HepG2 (cell line): ENCODE data around the gene IGF2BP3. TPM values are rescaled to one million over a fixed set of nuclear protein-coding genes. Genes with fewer than 3 reads are reported as not detected.

Source experiments
- AKAP8 ChIP-seq: sonication (generic); formaldehyde crosslinking; IDR thresholded peaks from 2 replicates; pipeline ENCODE4 v1.5.1; 2020; ENCODE audit warnings: mild to moderate bottlenecking, missing genetic modification reagents
- GATAD2A ChIP-seq: IDR thresholded peaks from 2 replicates; pipeline ENCODE4 v1.6.1; 2016
- ZBTB7A ChIP-seq: sonication (generic); formaldehyde crosslinking; IDR thresholded peaks from 2 replicates; pipeline ENCODE4 v1.8.0; 2022; ENCODE audit warnings: mild to moderate bottlenecking, missing genetic modification reagents
- ZNF354B ChIP-seq: sonication (generic); formaldehyde crosslinking; IDR thresholded peaks from 2 replicates; pipeline ENCODE4 v1.8.0; 2022; ENCODE audit warnings: mild to moderate bottlenecking, missing genetic modification reagents
- ZNF816 ChIP-seq: sonication (generic); formaldehyde crosslinking; IDR thresholded peaks from 2 replicates; pipeline ENCODE4 v1.8.0; 2022; ENCODE audit warnings: missing genetic modification reagents, mild to moderate bottlenecking, borderline replicate concordance
- polyA plus RNA-seq, 8 experiments: library from polyadenylated mRNA; depleted of rRNA in 3 of 8; stranded (reverse) in 7 of 8; unstranded in 1 of 8; fragments of >200 nt; fragmentation: Illumina TruSeq in 4 of 8; extraction: Trizol in 4 of 8; gene quantifications; 2 replicates each; pipeline versions ENCODE4 v1.2.1 to v1.2.3, GENCODE V29; 2011 to 2016; ENCODE audit warnings: low read depth in 4 of 8, missing spikeins in 1 of 8, mixed read lengths in 1 of 8; ENCODE audit not compliant: insufficient read depth in 1 of 8
- total RNA-seq, 5 experiments: library from RNA; depleted of rRNA; stranded (reverse); fragments of >200 nt; fragmentation: Illumina TruSeq; extraction: Trizol; gene quantifications; 2 replicates each; pipeline ENCODE4 v1.2.3, GENCODE V29; 2016; ENCODE audit warnings: low read depth in 1 of 5
- TF ChIP-seq, protein P1 (sequence below), 2 experiments: fragments of 450-650 bp in 1 of 2; sonication (generic) in 1 of 2; formaldehyde crosslinking in 1 of 2; IDR thresholded peaks; 2 replicates each; pipeline versions ENCODE4 v1.6.1 to v1.8.0; 2016 to 2022; ENCODE audit warnings: antibody characterized with exemption in 1 of 2, mild to moderate bottlenecking in 1 of 2, missing genetic modification reagents in 1 of 2
- TF ChIP-seq, protein P2 (sequence below): IDR thresholded peaks from 2 replicates; pipeline ENCODE4 v1.6.1; 2016; ENCODE audit warnings: low read depth, missing genetic modification reagents, missing compliant biosample characterization

Gene IGF2BP3
- total and polyA plus RNA-seq, 2 of the 13 experiments (the other 11 are each of a cell fraction or from before 2014, with no cell fraction given): 37.7 to 39.5 TPM

DNA sequence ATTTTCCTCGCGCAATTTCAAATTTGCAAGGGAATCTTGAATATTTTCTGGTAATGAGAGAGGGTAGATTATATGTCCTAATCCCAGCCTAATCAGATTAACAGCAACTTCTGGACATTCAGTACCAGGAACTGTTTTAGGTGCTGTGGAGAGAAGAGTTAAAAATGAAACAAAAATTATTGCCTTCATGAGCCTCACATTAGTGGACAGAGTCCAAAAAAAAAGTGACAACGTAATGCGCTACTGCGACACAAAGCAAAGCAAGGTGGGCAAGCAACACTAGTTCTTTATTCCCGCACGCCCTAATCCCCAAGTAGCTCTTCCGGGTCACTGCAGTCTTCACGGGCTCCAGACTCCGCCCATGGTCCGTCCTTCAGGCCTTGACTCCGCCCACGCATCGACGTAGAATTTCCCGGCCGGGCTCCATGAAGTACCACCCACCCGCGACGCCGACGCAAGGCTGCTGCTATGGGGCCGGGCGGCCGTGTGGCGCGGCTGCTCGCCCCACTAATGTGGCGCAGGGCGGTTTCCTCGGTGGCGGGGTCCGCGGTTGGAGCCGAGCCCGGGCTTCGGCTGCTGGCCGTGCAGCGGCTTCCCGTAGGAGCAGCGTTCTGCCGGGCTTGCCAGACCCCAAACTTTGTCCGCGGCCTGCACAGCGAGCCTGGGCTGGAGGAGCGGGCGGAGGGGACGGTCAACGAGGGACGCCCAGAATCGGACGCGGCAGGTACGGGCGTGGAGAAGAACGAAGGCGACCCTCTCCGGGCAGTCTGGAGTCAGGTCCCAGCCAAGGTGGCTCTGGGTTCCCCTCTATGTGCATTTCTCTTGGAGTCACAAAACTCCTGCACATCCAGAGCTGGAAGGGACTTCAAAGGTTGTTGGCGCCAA, 171.2 kb downstream of the IGF2BP3 start, which contains the start of gene MALSU1 (continued):
- TF ChIP-seq, protein P1, sequence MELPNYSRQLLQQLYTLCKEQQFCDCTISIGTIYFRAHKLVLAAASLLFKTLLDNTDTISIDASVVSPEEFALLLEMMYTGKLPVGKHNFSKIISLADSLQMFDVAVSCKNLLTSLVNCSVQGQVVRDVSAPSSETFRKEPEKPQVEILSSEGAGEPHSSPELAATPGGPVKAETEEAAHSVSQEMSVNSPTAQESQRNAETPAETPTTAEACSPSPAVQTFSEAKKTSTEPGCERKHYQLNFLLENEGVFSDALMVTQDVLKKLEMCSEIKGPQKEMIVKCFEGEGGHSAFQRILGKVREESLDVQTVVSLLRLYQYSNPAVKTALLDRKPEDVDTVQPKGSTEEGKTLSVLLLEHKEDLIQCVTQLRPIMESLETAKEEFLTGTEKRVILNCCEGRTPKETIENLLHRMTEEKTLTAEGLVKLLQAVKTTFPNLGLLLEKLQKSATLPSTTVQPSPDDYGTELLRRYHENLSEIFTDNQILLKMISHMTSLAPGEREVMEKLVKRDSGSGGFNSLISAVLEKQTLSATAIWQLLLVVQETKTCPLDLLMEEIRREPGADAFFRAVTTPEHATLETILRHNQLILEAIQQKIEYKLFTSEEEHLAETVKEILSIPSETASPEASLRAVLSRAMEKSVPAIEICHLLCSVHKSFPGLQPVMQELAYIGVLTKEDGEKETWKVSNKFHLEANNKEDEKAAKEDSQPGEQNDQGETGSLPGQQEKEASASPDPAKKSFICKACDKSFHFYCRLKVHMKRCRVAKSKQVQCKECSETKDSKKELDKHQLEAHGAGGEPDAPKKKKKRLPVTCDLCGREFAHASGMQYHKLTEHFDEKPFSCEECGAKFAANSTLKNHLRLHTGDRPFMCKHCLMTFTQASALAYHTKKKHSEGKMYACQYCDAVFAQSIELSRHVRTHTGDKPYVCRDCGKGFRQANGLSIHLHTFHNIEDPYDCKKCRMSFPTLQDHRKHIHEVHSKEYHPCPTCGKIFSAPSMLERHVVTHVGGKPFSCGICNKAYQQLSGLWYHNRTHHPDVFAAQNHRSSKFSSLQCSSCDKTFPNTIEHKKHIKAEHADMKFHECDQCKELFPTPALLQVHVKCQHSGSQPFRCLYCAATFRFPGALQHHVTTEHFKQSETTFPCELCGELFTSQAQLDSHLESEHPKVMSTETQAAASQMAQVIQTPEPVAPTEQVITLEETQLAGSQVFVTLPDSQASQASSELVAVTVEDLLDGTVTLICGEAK (IDR thresholded peaks at IDR 0.05): no peak
- TF ChIP-seq, protein P1 (CRISPR knock-in tag; IDR thresholded peaks at IDR 0.05): peak; percentile 90
- TF ChIP-seq, protein P2, sequence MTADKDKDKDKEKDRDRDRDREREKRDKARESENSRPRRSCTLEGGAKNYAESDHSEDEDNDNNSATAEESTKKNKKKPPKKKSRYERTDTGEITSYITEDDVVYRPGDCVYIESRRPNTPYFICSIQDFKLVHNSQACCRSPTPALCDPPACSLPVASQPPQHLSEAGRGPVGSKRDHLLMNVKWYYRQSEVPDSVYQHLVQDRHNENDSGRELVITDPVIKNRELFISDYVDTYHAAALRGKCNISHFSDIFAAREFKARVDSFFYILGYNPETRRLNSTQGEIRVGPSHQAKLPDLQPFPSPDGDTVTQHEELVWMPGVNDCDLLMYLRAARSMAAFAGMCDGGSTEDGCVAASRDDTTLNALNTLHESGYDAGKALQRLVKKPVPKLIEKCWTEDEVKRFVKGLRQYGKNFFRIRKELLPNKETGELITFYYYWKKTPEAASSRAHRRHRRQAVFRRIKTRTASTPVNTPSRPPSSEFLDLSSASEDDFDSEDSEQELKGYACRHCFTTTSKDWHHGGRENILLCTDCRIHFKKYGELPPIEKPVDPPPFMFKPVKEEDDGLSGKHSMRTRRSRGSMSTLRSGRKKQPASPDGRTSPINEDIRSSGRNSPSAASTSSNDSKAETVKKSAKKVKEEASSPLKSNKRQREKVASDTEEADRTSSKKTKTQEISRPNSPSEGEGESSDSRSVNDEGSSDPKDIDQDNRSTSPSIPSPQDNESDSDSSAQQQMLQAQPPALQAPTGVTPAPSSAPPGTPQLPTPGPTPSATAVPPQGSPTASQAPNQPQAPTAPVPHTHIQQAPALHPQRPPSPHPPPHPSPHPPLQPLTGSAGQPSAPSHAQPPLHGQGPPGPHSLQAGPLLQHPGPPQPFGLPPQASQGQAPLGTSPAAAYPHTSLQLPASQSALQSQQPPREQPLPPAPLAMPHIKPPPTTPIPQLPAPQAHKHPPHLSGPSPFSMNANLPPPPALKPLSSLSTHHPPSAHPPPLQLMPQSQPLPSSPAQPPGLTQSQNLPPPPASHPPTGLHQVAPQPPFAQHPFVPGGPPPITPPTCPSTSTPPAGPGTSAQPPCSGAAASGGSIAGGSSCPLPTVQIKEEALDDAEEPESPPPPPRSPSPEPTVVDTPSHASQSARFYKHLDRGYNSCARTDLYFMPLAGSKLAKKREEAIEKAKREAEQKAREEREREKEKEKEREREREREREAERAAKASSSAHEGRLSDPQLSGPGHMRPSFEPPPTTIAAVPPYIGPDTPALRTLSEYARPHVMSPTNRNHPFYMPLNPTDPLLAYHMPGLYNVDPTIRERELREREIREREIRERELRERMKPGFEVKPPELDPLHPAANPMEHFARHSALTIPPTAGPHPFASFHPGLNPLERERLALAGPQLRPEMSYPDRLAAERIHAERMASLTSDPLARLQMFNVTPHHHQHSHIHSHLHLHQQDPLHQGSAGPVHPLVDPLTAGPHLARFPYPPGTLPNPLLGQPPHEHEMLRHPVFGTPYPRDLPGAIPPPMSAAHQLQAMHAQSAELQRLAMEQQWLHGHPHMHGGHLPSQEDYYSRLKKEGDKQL (CRISPR knock-in tag): no peak
- TF ChIP-seq ZNF354B (no peak), AKAP8 (CRISPR knock-in tag) (no peak), GATAD2A (CRISPR knock-in tag) (peak; percentile 57), ZBTB7A (CRISPR knock-in tag) (peak; percentile 21; the same call in 1 of the 2 replicates), ZNF816 (no peak)
- TF ChIP-seq, all 625 proteins: peak for 277
